ENCODE data around the gene FER. TPM values are rescaled to one million over a fixed set of nuclear protein-coding genes. Genes with fewer than 3 reads are reported as not detected.

Gene FER
- total and polyA plus RNA-seq, 2 of the 8 experiments (the other 6 are each of a cell fraction or from before 2014, with no cell fraction given): 1.3 to 15.8 TPM

DNA sequence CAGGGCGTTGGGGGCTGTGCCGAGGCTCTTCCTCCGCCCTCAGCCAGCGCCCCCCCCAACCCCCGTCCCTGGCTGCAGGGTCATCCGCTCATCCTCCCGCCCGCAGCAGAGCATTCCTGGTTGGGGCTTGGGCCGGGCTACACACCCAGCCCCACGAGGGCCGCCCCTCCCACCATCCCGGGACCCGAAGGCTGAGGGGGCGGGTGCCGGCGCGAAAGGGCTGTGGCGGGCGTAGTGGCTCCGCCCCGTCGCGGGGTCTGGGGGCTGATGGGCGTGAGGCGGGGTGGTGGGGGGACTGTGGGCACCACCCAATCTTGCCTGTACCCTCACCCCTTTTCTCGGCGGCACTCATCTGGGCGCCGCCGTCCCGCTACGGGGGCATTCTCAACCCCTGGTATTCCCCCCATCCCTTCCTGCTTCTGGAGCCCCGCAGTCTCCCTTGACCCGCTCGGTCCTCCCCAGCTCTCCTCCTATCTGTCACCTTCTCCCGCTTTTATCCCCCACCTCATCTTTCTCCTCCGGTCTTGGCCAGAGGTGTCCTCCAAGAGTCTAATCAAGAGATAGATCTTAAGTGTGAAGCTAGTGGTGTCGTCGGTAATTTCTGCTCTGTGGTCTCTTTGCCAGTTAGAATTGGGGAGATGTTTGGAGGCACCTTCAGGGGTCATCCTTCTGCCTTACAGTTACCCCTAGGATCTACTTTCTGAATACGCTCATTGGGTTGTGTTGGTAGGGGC, 1.6 kb downstream of the FER start (continued):
- TF ChIP-seq RXRA (IDR thresholded peaks at IDR 0.05; ENCODE audit: insufficient read depth, low read depth, low read length) (no peak), SAP30 (IDR thresholded peaks at IDR 0.05; ENCODE audit: insufficient read depth, insufficient replicate concordance, low read length) (peak; percentile 72), TAF7 (optimal IDR thresholded peaks at IDR 0.05; ENCODE audit: borderline replicate concordance, low read depth, low read length) (peak; percentile 33), EGR1 (IDR thresholded peaks at IDR 0.05; ENCODE audit: borderline replicate concordance, low read depth, low read length) (peak; percentile 70), TEAD4 (IDR thresholded peaks at IDR 0.05; ENCODE audit: low read depth, low read length) (peak; percentile 67; the same call in 1 of the 2 replicates), RNF2 (IDR thresholded peaks at IDR 0.05; ENCODE audit: borderline replicate concordance, low read depth, low read length, missing control alignments, poor library complexity, severe bottlenecking) (no peak), SIN3A (conservative IDR thresholded peaks at IDR 0.05 in 1 of 2, IDR thresholded peaks at IDR 0.05 in 1 of 2; ENCODE audit: low read depth in 1 of 2, low read length in 2 of 2) (peak; percentile 8 to 50; a peak in 1 of 4 replicates), GABPA (IDR thresholded peaks at IDR 0.05; ENCODE audit: borderline replicate concordance, insufficient read depth, low read length) (no peak), ASH2L (IDR thresholded peaks at IDR 0.05; ENCODE audit: low read length) (peak; percentile 79)
